GM21390 (cell line): ENCODE data around the gene METTL22.
A peak's percentile ranks its signal among the peaks of the same experiment; 100 is the strongest.

Source experiments
- ATAC-seq: cut with Tn5 transposase; IDR thresholded peaks from one replicate; pipeline ENCODE4 v1.9.1; 2021; ENCODE audit not compliant: unreplicated experiment

Gene METTL22

GRCh38 chr16:8591451-8591850 is 30.0 kb upstream of the METTL22 start:
- ATAC-seq: no peak

GRCh38 chr16:8594149-8594666 is 27.3 kb upstream of the METTL22 start:
- ATAC-seq: no peak

- no peak for ATAC-seq
Measured at GRCh38 chr16:8595783-8596182, 25.7 kb upstream of the METTL22 start.

- ATAC-seq: no peak
Measured at GRCh38 chr16:8596581-8596980, 24.9 kb upstream of the METTL22 start.

- ATAC-seq: no peak
Measured at GRCh38 chr16:8600144-8600775, 21.2 kb upstream of the METTL22 start.

GRCh38 chr16:8605554-8605953 is 15.9 kb upstream of the METTL22 start:
- no peak for ATAC-seq

- no peak for ATAC-seq
Measured at GRCh38 chr16:8607214-8607613, 14.3 kb upstream of the METTL22 start.

- ATAC-seq: no peak
Measured at GRCh38 chr16:8611122-8611521, 10.4 kb upstream of the METTL22 start.

GRCh38 chr16:8611886-8612600 is 9.5 kb upstream of the METTL22 start:
- no peak for ATAC-seq

- ATAC-seq: no peak
Measured at GRCh38 chr16:8614435-8615029, 7.0 kb upstream of the METTL22 start.

- ATAC-seq: no peak
Measured at GRCh38 chr16:8619671-8620370, 1.7 kb upstream of the METTL22 start.

GRCh38 chr16:8620535-8620934 is 963 bp upstream of the METTL22 start:
- ATAC-seq: no peak

- no peak for ATAC-seq
Measured at GRCh38 chr16:8621222-8621571, 301 bp upstream of the METTL22 start.

GRCh38 chr16:8622315-8622656 is 788 bp downstream of the METTL22 start:
- peak; percentile 19 for ATAC-seq

- no peak for ATAC-seq
Measured at GRCh38 chr16:8623634-8624033, 2.1 kb downstream of the METTL22 start.

- ATAC-seq: no peak
Measured at GRCh38 chr16:8625491-8626087, 4.1 kb downstream of the METTL22 start.

GRCh38 chr16:8626946-8627345 is 5.4 kb downstream of the METTL22 start:
- ATAC-seq: no peak

- ATAC-seq: no peak
Measured at GRCh38 chr16:8627456-8627855, 6.0 kb downstream of the METTL22 start.

GRCh38 chr16:8628981-8629725 is 7.7 kb downstream of the METTL22 start:
- no peak for ATAC-seq

GRCh38 chr16:8630255-8630953 is 8.9 kb downstream of the METTL22 start:
- ATAC-seq: no peak
